HG03354 (cell line): Measurements from ENCODE around the gene LIPC.

Experiments used
- ATAC-seq: cut with Tn5 transposase; IDR thresholded peaks from one replicate; pipeline ENCODE4 v1.9.1; 2021; ENCODE audit warnings: mild to moderate bottlenecking; ENCODE audit not compliant: unreplicated experiment, poor library complexity, severe bottlenecking

Gene LIPC

GRCh38 chr15:58431221-58432149 lies at the start of gene LIPC:
Gene LIPC, plus strand, starts transcription at chr15:58431991. Its CDS starts 42 bp downstream, at chr15:58432033.
- no peak for ATAC-seq

GRCh38 chr15:58383876-58384275 lies 47.9 kb upstream of the LIPC start:
- no peak for ATAC-seq

- no peak for ATAC-seq
Observed at GRCh38 chr15:58384667-58385066, 47.1 kb upstream of the LIPC start.

GRCh38 chr15:58386081-58386480 lies 45.7 kb upstream of the LIPC start:
- ATAC-seq, result no peak

- no peak for ATAC-seq
Observed at GRCh38 chr15:58386641-58387040, 45.1 kb upstream of the LIPC start.

- no peak for ATAC-seq
Observed at GRCh38 chr15:58387130-58387529, 44.7 kb upstream of the LIPC start.

GRCh38 chr15:58388211-58388610 lies 43.6 kb upstream of the LIPC start:
- ATAC-seq, result no peak

- ATAC-seq, result no peak
Observed at GRCh38 chr15:58390118-58390517, 41.7 kb upstream of the LIPC start.

- ATAC-seq, result no peak
Observed at GRCh38 chr15:58390655-58391054, 41.1 kb upstream of the LIPC start.

- ATAC-seq, result no peak
Observed at GRCh38 chr15:58391088-58391487, 40.7 kb upstream of the LIPC start.

- no peak for ATAC-seq
Observed at GRCh38 chr15:58392141-58392540, 39.6 kb upstream of the LIPC start.

- ATAC-seq, result no peak
Observed at GRCh38 chr15:58392611-58393161, 39.1 kb upstream of the LIPC start.

GRCh38 chr15:58393241-58393662 lies 38.5 kb upstream of the LIPC start:
- no peak for ATAC-seq

- ATAC-seq, result no peak
Observed at GRCh38 chr15:58396181-58396580, 35.6 kb upstream of the LIPC start.

GRCh38 chr15:58398071-58398470 lies 33.7 kb upstream of the LIPC start:
- no peak for ATAC-seq

- ATAC-seq, result no peak
Observed at GRCh38 chr15:58398643-58399042, 33.1 kb upstream of the LIPC start.

GRCh38 chr15:58399739-58400138 lies 32.1 kb upstream of the LIPC start:
- no peak for ATAC-seq

GRCh38 chr15:58401276-58401675 lies 30.5 kb upstream of the LIPC start:
- no peak for ATAC-seq

- no peak for ATAC-seq
Observed at GRCh38 chr15:58401991-58402649, 29.7 kb upstream of the LIPC start.

GRCh38 chr15:58403581-58403980 lies 28.2 kb upstream of the LIPC start:
- ATAC-seq, result no peak

- no peak for ATAC-seq
Observed at GRCh38 chr15:58404020-58404419, 27.8 kb upstream of the LIPC start.
